Measurements from ENCODE around the gene CHRND. TPM values are rescaled to one million over a fixed set of nuclear protein-coding genes. Genes with fewer than 3 reads are reported as not detected.
A peak's percentile ranks its signal among the peaks of the same experiment; 100 is the strongest.

The CHRND gene
- total and polyA plus RNA-seq, 8 donors = 0.07 to 0.22 (median 0.12) TPM; not detected in 5

DNA sequence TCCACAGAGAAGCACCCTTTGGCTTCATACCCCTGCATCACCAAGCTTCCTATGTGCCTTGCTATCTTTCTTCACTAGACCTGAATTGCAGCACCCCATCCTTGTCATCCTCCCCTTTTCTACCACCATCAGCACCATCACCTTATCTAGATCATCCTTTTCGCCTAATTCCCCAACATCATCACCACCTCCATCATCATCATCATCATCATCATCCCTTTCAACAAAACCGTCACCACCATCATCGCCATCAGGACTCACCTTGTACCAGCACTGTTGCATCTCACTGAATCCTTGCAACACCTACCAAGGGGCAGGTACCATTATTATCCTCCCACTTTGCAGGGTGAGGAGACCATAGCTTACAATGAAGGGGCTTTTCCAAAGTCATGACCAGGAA lies 27.5 kb upstream of the CHRND start:
- TF ChIP-seq, protein P1, sequence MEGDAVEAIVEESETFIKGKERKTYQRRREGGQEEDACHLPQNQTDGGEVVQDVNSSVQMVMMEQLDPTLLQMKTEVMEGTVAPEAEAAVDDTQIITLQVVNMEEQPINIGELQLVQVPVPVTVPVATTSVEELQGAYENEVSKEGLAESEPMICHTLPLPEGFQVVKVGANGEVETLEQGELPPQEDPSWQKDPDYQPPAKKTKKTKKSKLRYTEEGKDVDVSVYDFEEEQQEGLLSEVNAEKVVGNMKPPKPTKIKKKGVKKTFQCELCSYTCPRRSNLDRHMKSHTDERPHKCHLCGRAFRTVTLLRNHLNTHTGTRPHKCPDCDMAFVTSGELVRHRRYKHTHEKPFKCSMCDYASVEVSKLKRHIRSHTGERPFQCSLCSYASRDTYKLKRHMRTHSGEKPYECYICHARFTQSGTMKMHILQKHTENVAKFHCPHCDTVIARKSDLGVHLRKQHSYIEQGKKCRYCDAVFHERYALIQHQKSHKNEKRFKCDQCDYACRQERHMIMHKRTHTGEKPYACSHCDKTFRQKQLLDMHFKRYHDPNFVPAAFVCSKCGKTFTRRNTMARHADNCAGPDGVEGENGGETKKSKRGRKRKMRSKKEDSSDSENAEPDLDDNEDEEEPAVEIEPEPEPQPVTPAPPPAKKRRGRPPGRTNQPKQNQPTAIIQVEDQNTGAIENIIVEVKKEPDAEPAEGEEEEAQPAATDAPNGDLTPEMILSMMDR (IDR thresholded peaks at IDR 0.05) = no peak
- H3K4me1 ChIP-seq = peaks cover 0 to 11% (median 9%) of the 10 kb centered on the region in 3 donors
- ATAC-seq (no peak), DNase-seq (no peak), FAIRE-seq (no peak)
- no peaks in the 10 kb centered on the region for H3K9me3 ChIP-seq
- H3K4me3 ChIP-seq = no peak overlapping the region
- H3K36me3 ChIP-seq = no peaks in the 10 kb centered on the region
- H3K27ac ChIP-seq = no peak overlapping the region
- 88 to 89% methylated on average over 3 of the region's 3 CpGs for WGBS, 2 donors
- no peaks in the 10 kb centered on the region for H3K27me3 ChIP-seq
- intact Hi-C loops (cut with DNase I) = no loop called here

DNA sequence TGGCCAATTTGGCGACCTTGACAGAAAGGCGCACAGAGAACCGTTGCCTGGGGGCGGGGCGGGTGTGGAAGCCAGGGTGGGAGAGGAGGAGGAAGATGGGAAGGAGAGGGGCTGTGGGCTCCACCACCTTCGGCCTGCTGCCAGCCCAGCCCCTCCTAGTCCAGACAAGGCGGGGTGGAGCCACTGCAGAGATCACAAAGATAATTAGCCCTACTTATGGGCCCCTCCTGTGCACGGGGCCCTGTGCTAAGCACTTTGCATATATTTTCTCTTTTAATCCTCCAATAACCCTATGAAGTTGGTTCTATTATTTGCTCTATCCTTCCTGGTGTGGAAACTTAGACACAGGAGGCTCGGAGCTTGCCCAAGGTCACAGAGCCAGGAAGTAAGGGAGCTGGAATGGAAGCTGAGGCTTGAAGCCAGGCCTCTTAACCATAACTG lies 24.6 kb upstream of the CHRND start:
- peaks cover 0 to 11% (median 9%) of the 10 kb centered on the region in 3 donors for H3K4me1 ChIP-seq
- H3K4me3 ChIP-seq = no peak overlapping the region
- peak overlapping the region in 3 of 4 donors; percentile 7 to 68 (median 66) for H3K27ac ChIP-seq
- no peaks in the 10 kb centered on the region for H3K27me3 ChIP-seq
- H3K9me3 ChIP-seq = no peaks in the 10 kb centered on the region
- no peaks in the 10 kb centered on the region for H3K36me3 ChIP-seq
- FAIRE-seq (no peak), ATAC-seq (peak; percentile 82 to 91 (median 84)), DNase-seq (peak in 4 of 6 donors; percentile 40 to 54 (median 50))
- 58 to 62% methylated on average over 9 of the region's 9 CpGs for WGBS, 2 donors
- TF ChIP-seq, protein P1 (IDR thresholded peaks at IDR 0.05) = no peak
- intact Hi-C loops (cut with DNase I) = no loop called here

DNA sequence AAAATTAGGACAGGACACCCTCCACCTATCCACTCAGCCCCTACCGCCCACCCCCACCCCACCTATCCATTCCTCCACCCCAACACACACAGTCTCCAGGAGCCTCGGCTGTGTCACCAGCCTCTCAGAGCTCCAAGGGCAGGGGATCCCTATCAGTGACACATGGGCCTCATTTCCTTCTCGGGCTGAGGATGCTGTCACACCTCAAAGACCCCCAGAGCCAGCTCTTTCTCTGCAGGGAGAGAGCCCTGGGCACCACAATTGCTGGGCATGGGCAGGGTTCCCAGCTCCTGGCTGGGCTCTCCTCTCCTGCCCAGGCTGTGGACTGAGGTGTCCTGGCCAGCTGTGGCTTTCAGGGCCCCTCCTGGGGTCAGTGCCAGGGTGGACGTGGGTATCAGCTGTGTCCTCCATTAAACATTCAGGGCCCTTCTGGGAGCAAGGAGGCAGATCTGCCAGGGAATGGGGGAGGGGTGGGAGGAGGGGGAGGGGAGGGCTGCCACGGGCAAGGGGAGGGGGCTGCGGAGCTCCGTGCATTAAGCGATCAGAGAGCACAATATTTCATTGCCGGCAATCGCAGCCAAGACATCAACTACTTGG lies 24.1 kb upstream of the CHRND start:
- H3K9me3 ChIP-seq = no peaks in the 10 kb centered on the region
- 38 to 39% methylated on average over 10 of the region's 10 CpGs for WGBS, 2 donors
- intact Hi-C loops (cut with DNase I) = no loop called here
- peak; percentile 17 to 57 (median 39) for ATAC-seq
- peak in 1 of 6 donors; percentile 37 for DNase-seq
- TF ChIP-seq, protein P1 (IDR thresholded peaks at IDR 0.05) = no peak
- H3K4me1 ChIP-seq = peaks cover 0 to 11% (median 9%) of the 10 kb centered on the region in 3 donors
- no peak for FAIRE-seq
- H3K36me3 ChIP-seq = no peaks in the 10 kb centered on the region
- H3K27me3 ChIP-seq = no peaks in the 10 kb centered on the region
- no peak overlapping the region for H3K4me3 ChIP-seq
- H3K27ac ChIP-seq = peak overlapping the region in 3 of 4 donors; percentile 7 to 68 (median 66)

DNA sequence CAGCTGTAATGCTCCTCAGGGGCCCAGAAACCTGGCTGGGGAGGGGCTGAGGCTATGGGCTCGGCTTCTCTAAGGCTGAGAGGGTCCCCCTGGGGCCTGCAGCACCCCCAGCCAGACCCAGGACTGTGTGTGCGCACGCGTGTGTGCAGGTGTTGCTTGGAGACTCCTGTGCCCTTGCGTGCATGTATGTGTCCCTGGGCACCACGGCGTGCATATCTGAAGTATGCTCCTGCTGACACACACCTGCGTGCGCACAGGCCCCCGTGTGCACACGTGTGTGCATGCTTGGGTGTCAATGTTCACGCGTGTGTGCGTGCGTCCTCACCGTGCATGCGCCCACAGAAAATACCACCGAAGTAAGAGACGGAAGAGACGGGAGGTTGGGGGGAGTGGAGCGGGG lies 23.4 kb upstream of the CHRND start:
- no peaks in the 10 kb centered on the region for H3K9me3 ChIP-seq
- no peak overlapping the region for H3K4me3 ChIP-seq
- H3K36me3 ChIP-seq = no peaks in the 10 kb centered on the region
- 61 to 64% methylated on average over 19 to 20 of the region's 21 CpGs for WGBS, 2 donors
- peak in 1 of 4 donors; percentile 27 for ATAC-seq
- peak in 1 of 6 donors; percentile 48 for DNase-seq
- no peaks in the 10 kb centered on the region for H3K27me3 ChIP-seq
- intact Hi-C loops (cut with DNase I) = no loop called here
- no peak overlapping the region for H3K27ac ChIP-seq
- TF ChIP-seq, protein P1 (IDR thresholded peaks at IDR 0.05) = no peak
- H3K4me1 ChIP-seq = peaks cover 0 to 11% (median 9%) of the 10 kb centered on the region in 3 donors
- no peak for FAIRE-seq

Measured in pancreas (tissue), 10 donors.